K562 (cell line): Measurements from ENCODE around the gene SDSL. TPM values are rescaled to one million over a fixed set of nuclear protein-coding genes. Genes with fewer than 3 reads are reported as not detected.
A peak's percentile ranks its signal among the peaks of the same experiment; 100 is the strongest.

Source experiments
- FOXA3 ChIP-seq, 2 experiments: fragments of 450-650 bp in 1 of 2; sonication (generic) in 1 of 2; formaldehyde crosslinking; IDR thresholded peaks in 1 of 2; conservative IDR thresholded peaks in 1 of 2; 2 replicates each; pipeline versions ENCODE4 v1.4.0 to v1.8.0; 2020 to 2022; ENCODE audit warnings: mild to moderate bottlenecking in 2 of 2, missing genetic modification reagents in 1 of 2
- KDM1A ChIP-seq, 2 experiments: fragments of 450-650 bp; IDR thresholded peaks; 2 replicates each; pipeline ENCODE4 v1.6.1; 2016; ENCODE audit warnings: mild to moderate bottlenecking in 2 of 2
- MAZ ChIP-seq, 2 experiments: fragments of 450-650 bp in 1 of 2; sonication (generic) in 1 of 2; formaldehyde crosslinking; IDR thresholded peaks in 1 of 2; conservative IDR thresholded peaks in 1 of 2; 2 replicates each; pipeline versions ENCODE4 v1.4.0 to v1.5.0; 2020; ENCODE audit warnings: mild to moderate bottlenecking in 1 of 2, missing genetic modification reagents in 1 of 2
- MTA1 ChIP-seq: fragments of 450-650 bp; IDR thresholded peaks from 2 replicates; pipeline ENCODE4 v1.6.1; 2017; ENCODE audit warnings: borderline replicate concordance
- MTA2 ChIP-seq: fragments of 450-650 bp; IDR thresholded peaks from 2 replicates; pipeline ENCODE4 v1.6.1; 2016; ENCODE audit warnings: low read depth
- NCOA4 ChIP-seq: fragments of 450-650 bp; IDR thresholded peaks from 2 replicates; pipeline ENCODE4 v1.6.1; 2018; ENCODE audit warnings: mild to moderate bottlenecking; ENCODE audit not compliant: partially characterized antibody
- PHF8 ChIP-seq: fragments of 200-600 bp; sonication (generic); IDR thresholded peaks from 2 replicates; pipeline ENCODE4 v1.6.1; 2012; ENCODE audit warnings: mixed run types, mild to moderate bottlenecking, inconsistent platforms, low read length, moderate library complexity, borderline replicate concordance
- RREB1 ChIP-seq: fragments of 250-450 bp; sonication (Bioruptor Pico); IDR thresholded peaks from 2 replicates; pipeline ENCODE4 v1.4.0; 2020
- SIN3A ChIP-seq, 2 experiments: fragments of 150-350 bp in 1 of 2; IDR thresholded peaks; 2 replicates each; pipeline ENCODE4 v1.6.1; 2011 to 2016; ENCODE audit warnings: borderline replicate concordance in 2 of 2, low read depth in 2 of 2, low read length in 2 of 2, mild to moderate bottlenecking in 2 of 2, moderate library complexity in 2 of 2; ENCODE audit not compliant: control insufficient read depth in 1 of 2
- TEAD4 ChIP-seq, 2 experiments: sonication (generic) in 1 of 2; formaldehyde crosslinking in 1 of 2; IDR thresholded peaks; 2 replicates each; pipeline versions ENCODE4 v1.6.1 to v1.8.0; 2012 to 2022; ENCODE audit warnings: borderline replicate concordance in 1 of 2, inconsistent platforms in 1 of 2, low read length in 1 of 2, mild to moderate bottlenecking in 1 of 2, missing genetic modification reagents in 1 of 2
- VEZF1 ChIP-seq: fragments of 200-800 bp; sonication (Bioruptor generic); IDR thresholded peaks from 2 replicates; pipeline ENCODE4 v1.6.1; 2017; ENCODE audit warnings: missing genetic modification characterization, missing compliant biosample characterization
- ZFP36 ChIP-seq: fragments of 150-350 bp; IDR thresholded peaks from 2 replicates; pipeline ENCODE4 v1.6.1; 2018; ENCODE audit warnings: low read length, low read depth; ENCODE audit not compliant: partially characterized antibody
- ZNF24 ChIP-seq: fragments of 450-650 bp; IDR thresholded peaks from 2 replicates; pipeline ENCODE4 v1.6.1; 2016
- ZNF354B ChIP-seq: fragments of 250-450 bp; sonication (Bioruptor Pico); IDR thresholded peaks from 2 replicates; pipeline ENCODE4 v1.4.0; 2020
- ZNF436 ChIP-seq: fragments of 250-450, 450-650 bp; sonication (Bioruptor Pico); formaldehyde crosslinking; IDR thresholded peaks from 2 replicates; pipeline ENCODE4 v1.7.0; 2020; ENCODE audit warnings: mild to moderate bottlenecking
- ZNF695 ChIP-seq: fragments of 450-650 bp; formaldehyde crosslinking; IDR thresholded peaks from 2 replicates; pipeline ENCODE4 v1.4.0; 2020; ENCODE audit warnings: mild to moderate bottlenecking, moderate library complexity
- polyA plus RNA-seq, 8 experiments: library from polyadenylated mRNA; depleted of rRNA in 4 of 8; stranded (reverse) in 5 of 8; unstranded in 3 of 8; fragments of >200 nt; fragmentation: Nextera tagmentation in 2 of 8; fragmentation: Illumina TruSeq in 1 of 8; extraction: Ambion mirVana in 2 of 8; extraction: Trizol in 1 of 8; gene quantifications; 2 replicates each; pipeline versions ENCODE4 v1.2.1 to v1.2.3, GENCODE V29; 2011 to 2014; ENCODE audit warnings: inconsistent platforms in 1 of 8, missing spikeins in 1 of 8
- total RNA-seq, 7 experiments: library from RNA; depleted of rRNA in 6 of 7; stranded (reverse); fragments of >200 nt in 6 of 7; fragmentation: Illumina TruSeq in 2 of 7; extraction: Trizol in 2 of 7; gene quantifications; 2 replicates each; pipeline versions ENCODE4 v1.2.1 to v1.2.3, GENCODE V29; 2011 to 2021; ENCODE audit warnings: low replicate concordance in 1 of 7
- TF ChIP-seq, protein P1 (sequence below): fragments of 450-650 bp; conservative IDR thresholded peaks from 2 replicates; pipeline ENCODE4 v1.6.1; 2016; ENCODE audit warnings: missing genetic modification characterization, low read depth, mild to moderate bottlenecking, control low read depth, missing compliant biosample characterization
- TF ChIP-seq, protein P2 (sequence below): sonication (generic); formaldehyde crosslinking; IDR thresholded peaks from 2 replicates; pipeline ENCODE4 v1.9.0; 2022; ENCODE audit warnings: mild to moderate bottlenecking, missing genetic modification reagents

SDSL gene
- total and polyA plus RNA-seq, 9 of the 15 experiments (the other 6 are each of a cell fraction or from before 2014, with no cell fraction given), result 0.31 to 11.0 (median 7.4) TPM

GRCh38 chr12:113420996-113421595 lies 1.1 kb upstream of the SDSL start (continued):
- TF ChIP-seq NCOA4, result no peak
- TF ChIP-seq PHF8, result no peak
- TF ChIP-seq, protein P1, sequence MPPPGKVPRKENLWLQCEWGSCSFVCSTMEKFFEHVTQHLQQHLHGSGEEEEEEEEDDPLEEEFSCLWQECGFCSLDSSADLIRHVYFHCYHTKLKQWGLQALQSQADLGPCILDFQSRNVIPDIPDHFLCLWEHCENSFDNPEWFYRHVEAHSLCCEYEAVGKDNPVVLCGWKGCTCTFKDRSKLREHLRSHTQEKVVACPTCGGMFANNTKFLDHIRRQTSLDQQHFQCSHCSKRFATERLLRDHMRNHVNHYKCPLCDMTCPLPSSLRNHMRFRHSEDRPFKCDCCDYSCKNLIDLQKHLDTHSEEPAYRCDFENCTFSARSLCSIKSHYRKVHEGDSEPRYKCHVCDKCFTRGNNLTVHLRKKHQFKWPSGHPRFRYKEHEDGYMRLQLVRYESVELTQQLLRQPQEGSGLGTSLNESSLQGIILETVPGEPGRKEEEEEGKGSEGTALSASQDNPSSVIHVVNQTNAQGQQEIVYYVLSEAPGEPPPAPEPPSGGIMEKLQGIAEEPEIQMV (tag), result no peak
- peak; percentile 74 for TF ChIP-seq ZFP36
- TF ChIP-seq MTA1, result no peak
- TF ChIP-seq ZNF436, result no peak
- 0 out of 4 replicates have a peak, but pooled peaks of 1 of the 2 experiments have one; percentile 21 for TF ChIP-seq KDM1A (IDR thresholded peaks at IDR 0.05)
- TF ChIP-seq MTA2, result peak; percentile 42; the same call in 1 of the 2 replicates
- peak in 1 of 2 experiments; percentile 32; a peak in 1 of 4 replicates for TF ChIP-seq MAZ (CRISPR knock-in tag; conservative IDR thresholded peaks at IDR 0.05 in 1 of 2, IDR thresholded peaks at IDR 0.05 in 1 of 2)
- TF ChIP-seq ZNF354B, result no peak
- no peak for TF ChIP-seq ZNF695
- TF ChIP-seq, protein P2, sequence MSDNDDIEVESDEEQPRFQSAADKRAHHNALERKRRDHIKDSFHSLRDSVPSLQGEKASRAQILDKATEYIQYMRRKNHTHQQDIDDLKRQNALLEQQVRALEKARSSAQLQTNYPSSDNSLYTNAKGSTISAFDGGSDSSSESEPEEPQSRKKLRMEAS (CRISPR knock-in tag), result no peak
- TF ChIP-seq VEZF1 (CRISPR knock-in tag), result peak; percentile 25; the same call in 1 of the 2 replicates
- peak in 1 of 2 experiments; percentile 19; a peak in 1 of 4 replicates for TF ChIP-seq SIN3A (IDR thresholded peaks at IDR 0.05; ENCODE audit: borderline replicate concordance in 2 of 2, control insufficient read depth in 1 of 2, low read depth in 2 of 2, low read length in 2 of 2)
- no peak for TF ChIP-seq FOXA3 (CRISPR knock-in tag; conservative IDR thresholded peaks at IDR 0.05 in 1 of 2, IDR thresholded peaks at IDR 0.05 in 1 of 2)
- peak; percentile 55; the same call in 1 of the 2 replicates for TF ChIP-seq TEAD4 (IDR thresholded peaks at IDR 0.05; ENCODE audit: low read length)
- TF ChIP-seq TEAD4 (CRISPR knock-in tag; IDR thresholded peaks at IDR 0.05; ENCODE audit: borderline replicate concordance), result no peak
- TF ChIP-seq RREB1, result no peak
- peak; percentile 76 for TF ChIP-seq ZNF24
